ENCODE measurements around the gene PRKCH.
A peak's percentile ranks its signal among the peaks of the same experiment; 100 is the strongest.
"Not testable (repeated sequence)": the region's sequence is repeated elsewhere in the genome, so short reads cannot be mapped to it uniquely, and the experiment has no call there.

Gene PRKCH

DNA sequence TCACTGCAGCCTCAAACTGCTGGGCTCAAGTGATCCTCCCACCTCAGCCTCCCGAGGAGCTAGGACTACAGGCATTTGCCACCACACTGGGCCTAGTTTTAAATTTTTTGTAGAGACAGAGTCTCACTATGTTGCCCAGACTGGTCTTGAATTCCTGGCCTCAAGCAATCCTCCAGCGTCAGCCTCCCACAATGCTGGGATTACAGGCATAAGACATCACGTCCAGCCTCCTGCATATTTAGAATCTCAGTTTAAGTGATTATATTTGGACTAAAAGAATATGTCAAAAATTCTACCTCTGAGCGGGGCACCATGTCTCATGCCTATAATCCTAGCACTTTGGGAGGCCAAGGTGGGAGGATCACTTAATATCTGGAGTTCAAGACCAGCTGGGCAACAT lies 12.7 kb upstream of the PRKCH start:
- DNase-seq: not testable (repeated sequence)

DNA sequence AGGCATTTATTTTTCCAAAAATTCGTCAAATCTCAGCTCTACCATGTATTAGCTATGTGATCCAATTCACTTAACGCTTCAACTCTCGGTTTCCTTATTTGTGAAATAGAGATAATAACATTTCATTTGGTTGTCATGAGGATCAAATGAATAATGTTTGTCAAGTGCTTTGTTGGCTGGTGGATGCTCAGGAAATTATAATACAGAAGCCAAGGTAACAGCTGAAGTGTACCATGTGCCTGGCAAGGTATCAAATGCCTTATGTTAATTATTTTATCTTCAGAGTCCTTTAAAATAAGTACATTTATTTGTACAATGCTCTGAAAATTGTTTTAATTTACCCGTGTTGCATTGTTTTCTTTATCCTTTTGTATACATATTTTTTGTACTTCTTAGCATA lies 6.1 kb upstream of the PRKCH start:
- DNase-seq: no peak

DNA sequence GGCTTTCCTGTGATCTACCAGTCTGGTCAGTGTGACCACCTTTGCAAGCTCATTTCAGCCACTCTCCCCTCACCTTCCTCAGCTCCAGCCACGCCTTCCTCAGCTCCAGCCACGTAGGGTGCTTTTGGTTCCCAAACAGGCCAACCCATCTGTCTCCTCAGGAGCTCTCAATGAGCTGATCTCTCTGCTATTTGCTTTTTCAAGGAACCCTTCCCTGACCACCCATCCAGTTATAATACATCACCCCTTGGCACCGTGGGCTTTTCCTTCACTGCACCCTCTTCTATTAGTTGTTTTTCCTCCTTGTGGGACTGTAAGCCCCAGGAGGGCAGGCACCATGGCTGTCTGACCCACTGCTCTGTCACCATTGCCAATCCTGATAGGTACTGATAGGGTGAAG lies 2.3 kb upstream of the PRKCH start:
- DNase-seq: no peak

DNA sequence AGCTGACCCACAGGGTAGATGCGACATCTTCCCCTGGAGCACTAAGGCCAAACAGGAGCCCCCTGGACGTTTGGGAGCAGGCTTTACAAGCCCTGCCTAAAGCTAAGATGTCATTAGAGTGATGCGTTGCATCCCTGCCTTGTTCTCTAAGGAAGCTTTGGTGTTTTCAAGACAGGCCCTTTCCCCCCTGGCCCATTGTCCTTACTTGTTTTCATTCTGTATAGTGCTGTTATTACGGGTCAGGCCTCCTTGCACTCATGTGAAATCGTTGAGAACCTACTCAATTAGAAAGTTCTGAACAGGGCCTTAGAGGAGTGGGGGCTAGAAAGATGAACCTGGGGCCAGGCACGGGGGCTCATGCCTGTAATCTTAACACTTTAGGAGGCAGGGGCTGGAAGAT lies 1.7 kb upstream of the PRKCH start:
- no peak for DNase-seq

DNA sequence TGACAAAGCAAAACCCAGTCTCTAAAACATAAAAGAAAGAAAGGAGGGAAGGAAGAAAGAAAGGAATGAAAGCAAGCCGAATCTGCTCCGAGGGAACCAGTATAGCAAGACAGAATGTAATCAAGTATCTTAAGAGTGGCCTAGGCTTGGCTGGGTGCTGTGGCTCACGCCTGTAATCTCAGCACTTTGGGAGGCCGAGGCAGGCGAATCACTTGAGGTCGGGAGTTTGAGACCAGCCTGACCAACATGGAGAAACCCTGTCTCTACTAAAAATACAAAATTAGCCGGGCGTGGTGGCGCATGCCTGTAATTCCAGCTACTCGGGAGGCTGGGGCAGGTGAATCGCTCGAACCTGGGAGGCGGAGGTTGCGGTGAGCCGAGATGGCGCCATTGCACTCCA lies 1.2 kb upstream of the PRKCH start:
- not testable (repeated sequence) for DNase-seq

DNA sequence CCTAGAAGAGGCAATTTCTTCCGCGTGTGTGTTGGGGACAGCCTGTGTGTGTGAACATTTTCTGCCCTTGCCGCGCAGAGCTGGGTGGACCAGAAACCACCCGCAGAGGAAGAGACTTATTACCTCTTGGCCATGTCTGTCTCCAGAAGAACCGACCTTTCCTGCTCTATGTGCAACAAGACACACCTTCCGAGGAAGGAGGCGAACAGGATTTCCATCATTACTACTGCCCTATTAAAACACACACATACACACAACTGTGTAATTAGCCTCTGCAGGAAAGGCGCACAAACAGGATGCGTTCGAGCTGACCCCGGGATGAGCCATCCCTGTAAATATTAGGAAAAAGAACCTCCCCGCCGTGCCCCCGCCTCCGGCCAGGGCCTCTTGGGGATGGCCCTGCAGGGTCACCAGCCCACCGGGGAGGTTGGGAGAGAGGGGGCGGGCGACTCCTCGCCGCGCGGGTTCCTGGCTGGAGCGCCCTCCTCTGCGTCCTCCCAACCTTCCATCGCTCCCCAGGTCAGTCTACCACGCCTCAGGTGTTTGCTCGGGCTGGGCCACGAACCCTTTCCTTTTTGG lies 484 bp upstream of the PRKCH start:
- no peak for DNase-seq

DNA sequence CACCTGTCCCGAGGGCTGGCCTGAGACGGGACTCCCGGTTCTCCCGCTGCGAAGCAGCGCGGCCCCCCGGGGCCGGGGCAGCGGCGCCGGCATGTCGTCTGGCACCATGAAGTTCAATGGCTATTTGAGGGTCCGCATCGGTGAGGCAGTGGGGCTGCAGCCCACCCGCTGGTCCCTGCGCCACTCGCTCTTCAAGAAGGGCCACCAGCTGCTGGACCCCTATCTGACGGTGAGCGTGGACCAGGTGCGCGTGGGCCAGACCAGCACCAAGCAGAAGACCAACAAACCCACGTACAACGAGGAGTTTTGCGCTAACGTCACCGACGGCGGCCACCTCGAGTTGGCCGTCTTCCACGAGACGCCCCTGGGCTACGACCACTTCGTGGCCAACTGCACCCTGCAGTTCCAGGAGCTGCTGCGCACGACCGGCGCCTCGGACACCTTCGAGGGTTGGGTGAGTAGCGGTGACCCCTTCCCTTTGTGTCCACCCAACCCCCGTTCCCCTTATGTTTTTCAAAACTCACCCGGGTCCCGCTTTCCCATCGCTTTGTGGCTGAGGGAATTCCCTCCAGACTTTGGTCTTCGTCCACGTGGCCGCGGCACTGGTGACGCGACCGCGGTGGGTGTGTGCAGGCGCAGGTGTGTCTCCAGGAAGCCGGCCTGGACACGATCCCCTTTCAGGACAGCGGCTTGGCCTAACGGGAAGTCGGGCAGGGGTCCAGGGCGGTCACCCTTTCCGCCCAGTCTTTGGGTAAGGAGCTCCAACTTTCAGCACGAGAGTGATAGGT lies 826 bp downstream of the PRKCH start:
- DNase-seq: peak in 2 of 5 donors; percentile 29 to 42

DNA sequence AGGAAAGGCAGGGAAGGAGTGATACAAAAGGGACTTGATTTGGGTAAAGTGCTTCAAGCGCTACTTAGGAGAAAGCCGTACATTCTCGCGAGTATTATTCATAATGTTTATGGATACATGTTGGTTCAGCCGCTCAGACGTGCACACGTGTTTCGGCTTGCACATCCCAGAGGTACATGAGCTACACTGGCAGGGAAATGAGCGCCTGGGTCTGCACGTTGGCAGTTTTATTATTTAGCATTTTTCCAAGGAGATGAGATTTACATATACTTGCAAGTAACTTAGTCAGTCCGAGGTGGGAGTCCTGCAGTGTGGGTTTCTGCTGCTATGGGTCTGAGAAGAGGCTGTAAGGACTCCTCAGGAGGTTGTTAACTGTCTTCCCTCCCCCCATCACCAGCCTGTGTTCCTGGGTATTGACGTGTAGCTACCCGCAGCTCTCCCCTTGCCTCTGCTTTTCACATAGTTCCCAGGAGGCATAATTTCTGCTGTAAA lies 1.5 kb downstream of the PRKCH start:
- DNase-seq: peak in 1 of 5 donors; percentile 15

DNA sequence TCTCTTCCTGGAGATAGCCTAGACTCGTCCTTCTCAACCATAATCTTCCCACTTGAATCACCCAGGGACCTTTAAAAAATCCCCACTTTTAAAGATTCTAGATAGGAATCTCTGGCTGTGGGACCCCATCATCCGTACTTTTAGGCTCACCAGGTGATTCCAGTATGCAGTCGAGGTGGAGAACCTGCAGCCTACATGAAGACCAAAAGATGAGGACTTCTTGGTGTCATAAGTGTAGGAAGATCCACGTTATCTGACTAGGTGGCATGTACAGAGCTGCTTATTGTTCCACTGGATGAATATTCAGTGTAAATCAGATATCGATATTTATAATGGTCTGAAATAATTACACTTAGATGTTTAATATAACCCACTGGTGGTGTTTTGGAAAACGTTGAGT lies 2.6 kb downstream of the PRKCH start:
- no peak for DNase-seq

DNA sequence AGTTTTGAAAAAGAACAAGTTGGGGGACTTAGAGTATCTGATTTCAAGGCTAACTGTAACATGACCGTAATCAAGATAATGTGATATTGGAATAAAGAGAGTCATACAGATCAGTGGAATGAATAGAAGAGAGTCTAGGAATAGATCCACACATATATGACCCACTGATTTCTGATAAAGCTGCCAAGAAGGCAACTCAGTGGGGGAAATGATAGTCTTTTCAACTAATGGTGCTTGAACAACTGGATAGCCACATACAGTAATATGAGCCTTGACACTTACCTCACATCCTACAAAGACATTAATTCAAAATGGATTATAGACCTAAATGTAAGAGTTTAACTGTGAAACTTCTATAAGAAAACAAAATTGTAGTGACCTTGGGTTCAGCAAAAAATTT lies 3.8 kb downstream of the PRKCH start:
- no peak for DNase-seq

DNA sequence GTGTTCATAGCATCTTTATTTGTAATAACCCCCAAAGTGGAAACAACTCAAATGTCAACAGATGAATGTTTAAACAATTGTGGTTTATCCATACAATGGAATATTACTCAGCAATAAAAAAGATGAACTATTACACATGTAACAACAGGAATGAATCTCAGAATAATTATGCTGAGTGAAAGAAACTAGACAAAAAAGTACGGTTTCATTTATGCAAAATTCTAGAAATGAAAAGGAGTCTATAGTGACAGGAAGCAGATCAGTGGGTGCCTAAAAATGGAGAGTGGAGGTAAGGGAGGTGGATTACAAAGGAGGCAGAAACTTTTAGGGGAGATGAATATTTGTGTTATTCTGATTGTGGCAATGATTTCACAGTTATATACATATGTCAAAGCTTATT lies 4.8 kb downstream of the PRKCH start:
- no peak for DNase-seq

DNA sequence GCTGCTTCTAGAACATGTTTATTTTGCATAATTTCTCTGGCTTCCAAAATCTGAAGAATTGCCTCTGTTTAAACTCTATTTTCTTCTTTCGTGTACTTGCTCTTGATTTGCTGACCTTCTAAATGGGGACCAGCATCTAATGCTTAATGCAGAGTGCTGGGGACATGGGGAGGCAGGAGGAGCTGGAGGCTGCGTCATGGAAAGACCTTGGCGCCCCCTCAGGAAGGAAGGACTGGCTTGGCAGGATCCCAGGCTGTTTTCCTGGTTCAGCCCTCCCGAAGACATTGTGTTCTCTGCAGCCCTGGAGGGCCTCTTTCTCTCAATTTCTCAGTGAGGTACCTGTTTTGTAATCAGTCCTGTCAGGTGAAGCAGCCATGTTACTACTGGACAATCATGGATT lies 5.5 kb downstream of the PRKCH start:
- no peak for DNase-seq

DNA sequence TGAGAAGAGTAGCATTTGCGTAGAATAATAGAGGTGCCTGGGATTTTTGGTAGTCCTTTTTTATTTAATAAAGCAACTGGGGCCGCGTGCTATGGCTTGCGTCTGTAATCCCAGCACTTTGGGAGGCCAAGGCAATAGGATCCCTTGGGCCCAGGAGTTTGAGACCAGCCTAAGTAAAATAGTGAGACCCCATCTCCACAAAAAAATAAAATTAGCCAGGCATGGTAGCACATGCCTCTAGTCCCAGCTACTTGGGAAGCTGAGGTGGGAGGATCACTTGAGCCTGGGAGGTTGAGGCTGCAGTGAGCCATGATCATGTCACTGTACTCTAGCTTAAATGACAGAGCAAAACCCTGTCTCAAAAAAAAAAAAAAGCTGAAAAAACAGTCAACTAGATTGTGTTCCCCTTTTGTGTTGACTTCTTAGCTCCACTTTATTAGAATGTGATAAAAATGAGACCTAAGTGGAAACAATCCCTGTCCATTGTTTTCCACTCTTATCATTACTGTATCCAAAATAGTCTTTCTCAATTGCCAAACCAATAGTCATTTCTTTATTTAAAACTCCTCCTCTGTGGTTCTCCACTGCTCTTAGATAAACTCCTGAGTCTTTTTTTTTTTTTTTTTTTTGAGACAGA lies 7.4 kb downstream of the PRKCH start:
- DNase-seq: no peak

DNA sequence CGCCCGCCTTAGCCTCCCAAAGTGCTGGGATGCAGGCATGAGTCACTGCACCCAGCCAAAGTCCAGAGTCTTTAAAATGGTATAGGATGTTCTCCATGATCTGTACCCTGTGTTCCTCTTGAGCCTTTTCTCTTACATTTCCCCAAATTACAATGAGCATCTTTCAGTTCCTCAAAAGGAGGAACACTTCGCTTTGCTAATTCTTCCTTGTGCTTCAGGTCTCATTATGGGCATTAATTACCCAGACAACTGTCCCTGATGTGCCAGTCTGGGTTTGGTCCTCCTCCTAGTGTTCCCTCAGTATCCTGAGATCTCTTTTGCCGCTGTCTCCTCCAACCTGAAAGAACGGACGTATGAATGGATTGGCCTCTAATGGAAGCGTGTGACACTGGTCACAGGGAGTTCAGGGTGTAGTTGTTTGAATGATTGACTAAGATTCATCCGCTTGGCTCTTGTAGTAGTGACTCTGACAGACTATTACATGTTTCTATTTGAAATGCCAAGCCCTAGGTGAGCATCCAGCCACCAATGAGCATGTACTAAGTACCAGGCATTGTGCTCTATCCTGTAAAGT lies 8.2 kb downstream of the PRKCH start:
- DNase-seq: no peak

DNA sequence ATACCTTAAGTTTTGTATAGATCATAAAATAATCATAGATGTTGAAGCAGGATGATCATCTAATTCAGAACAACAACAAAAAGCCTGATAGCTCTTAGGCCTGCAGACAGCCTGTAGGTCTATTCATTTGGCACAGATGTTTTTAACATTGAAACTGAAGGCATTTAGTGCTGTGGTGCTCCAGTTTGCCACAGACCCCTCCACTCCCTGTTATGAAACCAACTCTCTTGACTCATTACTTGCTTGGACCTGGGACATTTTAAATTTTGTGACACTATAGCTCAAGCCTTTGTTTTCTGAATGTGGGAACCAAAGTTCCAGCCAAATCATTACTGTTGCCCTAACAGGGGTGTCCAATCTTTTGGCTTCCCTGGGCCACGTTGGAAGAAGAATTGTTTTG lies 9.1 kb downstream of the PRKCH start:
- peak in 1 of 5 donors; percentile 79 for DNase-seq

DNA sequence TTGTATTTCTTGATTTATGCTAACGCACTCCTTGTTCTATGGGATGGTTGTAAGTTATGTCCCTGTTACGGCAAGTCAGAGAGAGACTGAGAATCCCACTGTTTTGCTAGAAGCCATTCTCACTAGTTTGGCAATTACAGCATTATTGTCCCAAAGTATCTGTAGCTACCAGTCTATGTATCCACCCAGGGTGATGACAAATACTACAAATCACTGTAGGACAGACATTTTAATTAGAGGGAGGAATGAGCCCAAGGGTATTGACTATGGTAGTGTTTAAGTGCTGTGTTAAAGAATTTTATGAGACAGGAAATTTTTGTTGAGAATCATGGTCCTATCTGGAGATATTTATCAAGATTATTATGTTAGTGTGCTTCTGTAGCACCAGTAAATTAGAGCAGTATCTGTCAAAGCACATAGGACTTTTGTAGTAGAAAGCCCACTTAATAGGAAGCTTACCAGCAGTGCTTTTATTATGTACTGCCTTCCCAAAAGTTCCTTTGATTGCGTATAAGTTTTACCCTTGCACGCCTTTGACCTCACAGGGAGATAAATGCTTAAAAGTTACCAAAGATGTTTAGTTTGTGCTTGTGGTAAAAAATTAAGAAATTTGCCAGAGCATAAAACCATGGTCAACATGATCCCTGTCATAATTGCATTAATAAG lies 10.7 kb downstream of the PRKCH start:
- peak in 1 of 5 donors; percentile 7 for DNase-seq

DNA sequence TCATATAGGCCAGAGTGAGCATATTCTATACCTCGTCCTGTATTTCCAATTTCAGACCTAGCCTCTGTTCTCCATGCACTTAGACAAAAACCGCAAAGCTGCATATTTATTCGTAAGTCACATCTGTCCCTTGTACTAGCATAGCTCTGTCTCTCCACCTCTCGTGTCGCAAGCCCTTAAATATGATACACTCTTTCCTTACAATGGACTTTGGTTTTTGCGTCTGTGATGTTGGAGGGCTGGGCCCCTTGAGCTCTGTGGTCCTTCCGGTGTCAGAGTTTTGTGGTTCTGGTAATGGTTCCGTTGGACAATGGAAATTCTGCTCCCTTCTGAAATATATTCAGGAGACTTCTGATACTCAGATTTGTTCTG lies 11.3 kb downstream of the PRKCH start:
- peak in 1 of 5 donors; percentile 64 for DNase-seq

DNA sequence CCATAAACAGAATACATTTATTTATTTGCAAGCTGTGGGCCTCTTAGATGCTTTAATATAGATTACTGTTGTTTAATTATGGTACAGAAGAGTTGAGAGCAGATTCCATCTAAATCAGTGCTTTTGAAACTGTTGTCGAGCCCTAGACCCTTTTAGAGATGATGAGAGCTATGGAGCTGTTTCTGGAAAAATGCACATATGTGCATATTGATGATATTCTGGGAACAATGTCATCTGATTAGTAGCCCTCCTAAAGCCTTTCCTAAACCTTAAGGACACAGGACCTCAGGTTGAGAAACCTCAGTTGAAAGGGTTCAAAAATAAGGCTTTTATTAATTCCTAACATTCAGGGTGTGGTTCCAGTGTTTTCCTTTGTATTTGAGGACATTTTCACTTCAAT lies 11.7 kb downstream of the PRKCH start:
- DNase-seq: no peak

DNA sequence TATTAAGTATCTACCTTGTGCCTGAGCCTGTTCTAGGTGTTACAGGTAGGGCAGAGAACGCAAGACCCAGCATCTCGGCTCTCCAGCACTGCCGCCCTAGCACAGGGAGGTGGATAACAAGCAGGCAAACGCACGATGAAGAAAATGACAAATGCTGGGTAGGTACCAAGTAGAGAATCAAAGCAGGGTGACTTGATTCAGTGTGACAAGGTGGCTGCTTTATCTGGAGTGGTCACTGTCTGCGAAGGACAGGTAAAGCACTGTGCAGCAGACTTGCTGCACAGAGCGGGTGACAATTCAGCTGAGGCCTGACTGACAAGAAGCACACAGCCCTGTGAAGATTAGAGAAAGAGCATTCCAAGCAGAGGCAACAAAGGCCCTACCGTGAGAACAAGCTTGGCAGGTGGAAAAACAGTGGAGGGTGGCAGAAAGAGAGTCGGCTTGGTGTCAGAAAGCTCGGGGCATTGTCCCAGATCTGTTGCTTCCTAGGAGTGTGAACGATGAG lies 12.9 kb downstream of the PRKCH start:
- DNase-seq: peak in 1 of 5 donors; percentile 50

DNA sequence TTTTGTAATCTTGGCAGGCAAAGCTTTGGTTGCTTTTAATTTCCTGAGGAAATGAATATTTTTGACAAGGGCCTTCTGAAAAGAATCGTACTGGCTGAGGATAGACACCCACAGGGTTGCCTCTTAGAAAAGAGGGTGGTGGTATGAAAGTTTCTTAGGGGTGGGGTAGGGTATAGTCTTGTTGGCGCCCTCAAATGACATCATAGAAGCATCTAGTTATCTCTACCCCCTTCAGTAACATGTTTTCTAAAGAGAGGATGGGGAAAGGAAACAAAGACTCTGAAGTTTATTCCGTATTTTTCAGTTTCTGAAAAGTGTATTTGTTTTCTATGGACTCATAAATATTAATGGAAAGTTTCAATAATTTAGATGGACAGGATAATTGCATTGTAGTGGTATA lies 13.7 kb downstream of the PRKCH start:
- peak in 1 of 5 donors; percentile 55 for DNase-seq

DNA sequence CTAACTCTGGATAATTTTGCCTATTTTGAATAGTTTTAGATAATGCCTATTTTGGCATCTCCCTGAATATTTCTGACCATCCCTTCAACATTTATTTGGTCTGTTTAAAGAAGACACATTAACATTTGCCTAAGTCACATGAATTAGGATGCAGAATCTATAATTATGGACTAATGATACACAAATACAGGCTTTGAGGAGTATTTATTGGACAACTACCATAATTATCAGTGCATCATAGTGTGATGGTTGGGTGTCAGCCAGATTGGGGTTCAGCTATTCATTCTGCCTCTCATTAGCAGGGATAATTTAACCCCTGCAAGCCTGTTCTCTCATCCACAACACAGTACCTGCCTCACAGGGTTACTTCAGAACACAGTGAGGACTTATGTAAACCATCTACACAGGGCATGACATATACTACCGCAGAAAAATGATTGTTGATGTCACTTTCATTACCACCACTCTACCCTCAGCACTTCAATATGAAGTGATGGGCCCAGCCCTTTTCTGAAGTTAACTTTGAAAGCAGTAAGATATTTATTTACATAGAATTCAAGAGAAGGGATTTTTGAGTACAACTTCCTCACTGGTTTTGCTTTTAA lies 14.4 kb downstream of the PRKCH start:
- DNase-seq: peak in 1 of 5 donors; percentile 75

DNA sequence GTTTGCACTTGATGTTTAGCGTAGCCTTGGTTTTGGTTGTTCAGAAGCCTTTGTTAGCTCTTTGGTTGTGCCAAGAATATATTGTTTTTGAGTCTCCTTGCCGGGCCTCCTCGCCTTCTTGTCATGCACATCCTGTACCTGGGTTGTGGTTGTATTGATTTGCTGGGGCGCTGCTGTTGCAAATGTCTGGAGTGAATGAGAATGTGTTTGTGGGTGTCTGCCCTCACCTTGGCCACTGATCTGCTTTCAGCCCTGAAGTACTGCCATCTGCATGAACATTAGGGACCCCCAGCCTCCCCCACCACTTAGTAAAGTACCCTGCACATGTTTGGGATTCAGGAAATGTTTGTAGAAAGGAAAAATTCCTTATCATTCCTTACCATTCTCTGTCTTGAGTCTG lies 16.5 kb downstream of the PRKCH start:
- DNase-seq: peak; percentile 47 to 85 (median 69)

Measured in T-helper 1 cell (primary cell).